Pancreas (tissue), 10 donors: ENCODE data around the gene GIPC3. TPM values are rescaled to one million over a fixed set of nuclear protein-coding genes. Genes with fewer than 3 reads are reported as not detected.

Source experiments
- ATAC-seq, 4 donors: fragments of 200-7000 bp; cut with Tn5 transposase; one replicate each; pipeline versions ENCODE4 v1.8.0 to v1.9.1; 2020; ENCODE audit warnings: mild to moderate bottlenecking in 4 of 4, moderate library complexity in 4 of 4
- DNase-seq, 6 donors: peaks; one replicate each; pipeline ENCODE4 v3.0.0-alpha.2; 2020
- FAIRE-seq: peaks from 2 replicates; lab custom pipeline; 2012; peaks lifted over from hg19 to GRCh38; lab: Jason Lieb, UNC
- H3K27ac ChIP-seq, 4 donors: fragments of 200-600 bp; sonication (generic); 1 replicate in 3 of 4; 2 replicates in 1 of 4; pipeline versions ENCODE4 v1.5.0 to v1.8.0; 2020
- H3K27me3 ChIP-seq, 4 donors: fragments of 200-600 bp; one replicate each; pipeline ENCODE4 v1.8.0; 2021
- H3K36me3 ChIP-seq, 3 donors: fragments of 200-600 bp; sonication (generic) in 1 of 3; one replicate each; pipeline versions ENCODE4 v1.5.0 to v1.8.0; 2020 to 2021
- H3K4me1 ChIP-seq, 3 donors: fragments of 200-600 bp; one replicate each; pipeline ENCODE4 v1.8.0; 2021
- H3K4me3 ChIP-seq, 4 donors: fragments of 200-600 bp; sonication (generic) in 2 of 4; one replicate each; pipeline versions ENCODE4 v1.5.0 to v1.8.0; 2020 to 2021
- H3K9me3 ChIP-seq, 4 donors: fragments of 200-600 bp; one replicate each; pipeline ENCODE4 v1.8.0; 2021
- WGBS, 2 donors: extraction: QIAGEN DNeasy Blood & Tissue Kit; methylation state at CpG; one replicate each; pipeline ENCODE4 v1.1.7; 2013; 5-methylcytosine and 5-hydroxymethylcytosine counted together
- intact Hi-C, 3 donors: fragments of 100-400 bp; cut with DNase I; formaldehyde crosslinking; loops; one replicate each; pipeline versions ENCODE4 v1.11.1 to v1.14.2; 2022
- polyA plus RNA-seq, 2 donors: library from polyadenylated mRNA; stranded (reverse); fragments of 200-250 nt; gene quantifications; one replicate each; pipeline ENCODE4 v1.2.3, GENCODE V29; 2013
- total RNA-seq, 6 donors: library from RNA; stranded (reverse); fragmentation: NEBNext Ultra II Directional in 4 of 6; extraction: Animal tissue kit (Norgen Biotek cat#: 25700) in 4 of 6; gene quantifications; one replicate each; pipeline versions ENCODE4 v1.2.1 to v1.2.4, GENCODE V29; 2021 to 2023
- TF ChIP-seq, protein P1 (sequence below), 4 donors: fragments of 200-600 bp; sonication (generic) in 3 of 4; IDR thresholded peaks; one replicate each; pipeline versions ENCODE4 v1.5.0 to v1.8.0; 2021; ENCODE audit warnings: antibody characterized with exemption in 4 of 4
- donor health status: healthy with polysubstance abuse.
- donor health status: DM: no; HTN: no; CAD: no; lungs with moderate emphysema.
- donor health status: DM: no; HTN: no; CAD: no.
- donor health status: control.
- donor health status: control.
- donor health status: Bipolar disorder and iron deficiency.
- donor health status: DM: yes; HTN: yes; CAD: no.
- donor health status: DM: no; HTN: no; CAD: no.
- donor health status: DM: no; HTN: no; CAD: no.
- donor health status: DM: yes; HTN: yes; CAD: no.

GIPC3 gene
- total and polyA plus RNA-seq, 8 donors = 0.17 to 0.92 (median 0.30) TPM

DNA sequence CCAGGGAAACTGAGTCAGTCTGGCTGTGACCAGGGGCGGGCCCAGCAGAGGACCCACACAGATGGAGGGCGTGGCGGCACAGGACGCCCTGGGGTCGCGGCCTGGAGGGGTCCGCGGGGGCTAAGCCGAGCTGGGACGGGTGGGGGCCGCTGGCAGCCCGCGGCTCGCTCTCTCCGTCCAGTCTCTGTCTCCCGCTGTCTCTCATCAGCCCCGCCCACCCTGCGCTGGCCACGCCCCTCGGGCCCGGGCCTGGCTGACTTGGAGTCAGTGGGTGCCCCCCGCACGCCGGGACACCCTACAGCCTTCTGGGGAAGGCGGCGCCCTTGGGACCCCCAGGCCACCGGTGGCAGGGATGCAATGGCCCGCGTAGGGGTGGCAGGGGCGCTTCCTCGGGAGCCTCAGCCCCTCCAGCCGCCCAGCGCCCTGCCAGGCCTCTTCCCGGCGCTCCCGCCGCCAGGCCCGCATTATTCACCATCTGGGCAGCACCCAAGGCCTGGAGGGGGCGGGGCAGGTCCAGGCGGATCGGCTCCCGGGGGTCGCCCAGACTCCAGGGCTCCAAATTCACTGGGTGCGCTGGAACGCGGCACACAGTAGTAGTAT is 21.5 kb downstream of the GIPC3 start, which contains the start of gene TBXA2R:
Gene TBXA2R, minus strand, starts transcription at position 186 of the 600 bp plus-strand sequence. CDS start 6,241 bp downstream, outside the sequence.
- DNase-seq (peak in 4 of 6 donors; percentile 40 to 79 (median 53)), FAIRE-seq (no peak), ATAC-seq (peak; percentile 26 to 75 (median 59))
- Histone ChIP-seq H3K27me3 (no peaks in the 10 kb centered on the region), H3K4me1 (peaks cover 0 to 12% (median 0%) of the 10 kb centered on the region in 3 donors), H3K4me3 (peak within 1 kb of the TSS in 3 of 4 donors; percentile 12 to 43 (median 18)), H3K9me3 (no peaks in the 10 kb centered on the region), H3K27ac (peak within 1 kb of the TSS in 1 of 4 donors; percentile 33), H3K36me3 (peaks cover 0 to 8% (median 4%) of the 10 kb centered on the region in 3 donors)
- intact Hi-C loops = no loop called here
- TF ChIP-seq, protein P1, sequence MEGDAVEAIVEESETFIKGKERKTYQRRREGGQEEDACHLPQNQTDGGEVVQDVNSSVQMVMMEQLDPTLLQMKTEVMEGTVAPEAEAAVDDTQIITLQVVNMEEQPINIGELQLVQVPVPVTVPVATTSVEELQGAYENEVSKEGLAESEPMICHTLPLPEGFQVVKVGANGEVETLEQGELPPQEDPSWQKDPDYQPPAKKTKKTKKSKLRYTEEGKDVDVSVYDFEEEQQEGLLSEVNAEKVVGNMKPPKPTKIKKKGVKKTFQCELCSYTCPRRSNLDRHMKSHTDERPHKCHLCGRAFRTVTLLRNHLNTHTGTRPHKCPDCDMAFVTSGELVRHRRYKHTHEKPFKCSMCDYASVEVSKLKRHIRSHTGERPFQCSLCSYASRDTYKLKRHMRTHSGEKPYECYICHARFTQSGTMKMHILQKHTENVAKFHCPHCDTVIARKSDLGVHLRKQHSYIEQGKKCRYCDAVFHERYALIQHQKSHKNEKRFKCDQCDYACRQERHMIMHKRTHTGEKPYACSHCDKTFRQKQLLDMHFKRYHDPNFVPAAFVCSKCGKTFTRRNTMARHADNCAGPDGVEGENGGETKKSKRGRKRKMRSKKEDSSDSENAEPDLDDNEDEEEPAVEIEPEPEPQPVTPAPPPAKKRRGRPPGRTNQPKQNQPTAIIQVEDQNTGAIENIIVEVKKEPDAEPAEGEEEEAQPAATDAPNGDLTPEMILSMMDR (IDR thresholded peaks at IDR 0.05) = no peak
- 4 to 7% methylated on average over 20 to 46 of the region's 46 CpGs for WGBS, 2 donors

DNA sequence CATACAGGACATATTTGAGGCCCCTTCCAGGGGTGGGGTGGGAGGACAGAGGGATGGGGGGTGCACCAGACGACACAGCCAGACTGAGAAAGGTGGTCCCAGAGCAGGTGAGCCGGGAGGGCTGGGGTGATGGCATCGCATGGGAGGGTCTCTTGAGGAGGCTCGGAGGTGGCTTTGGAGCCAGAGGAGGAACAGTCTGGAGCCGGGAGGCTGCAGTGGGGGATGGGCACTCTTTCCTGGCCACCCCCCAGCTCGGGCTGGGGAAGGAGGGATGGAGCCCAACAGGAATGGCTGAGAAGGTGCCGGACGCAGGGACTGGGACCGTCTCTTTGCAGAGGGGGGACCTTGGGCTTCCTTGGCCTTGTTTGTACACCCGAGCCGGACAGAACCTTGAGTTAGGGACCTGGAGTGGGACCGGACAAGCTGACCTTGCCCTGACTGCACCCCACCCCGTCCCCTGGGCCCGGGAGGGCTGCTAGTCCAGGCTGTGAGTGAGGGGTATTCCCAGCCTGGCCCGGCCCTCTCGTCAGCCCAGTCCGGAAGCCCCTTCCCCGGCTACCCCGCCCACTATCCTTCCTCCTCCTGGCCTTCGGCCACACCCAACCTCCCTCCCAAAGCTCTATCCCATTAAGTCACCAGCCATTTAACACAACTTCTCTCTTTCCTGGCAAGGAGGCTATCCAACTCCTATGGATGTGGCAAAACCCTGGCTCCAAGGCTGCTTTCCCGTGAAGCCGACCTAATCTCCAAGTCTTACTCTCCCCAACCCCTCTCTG is 22.2 kb downstream of the GIPC3 start:
- H3K27ac ChIP-seq = peak overlapping the region in 1 of 4 donors; percentile 33
- H3K4me3 ChIP-seq = peak overlapping the region in 2 of 4 donors; percentile 18 to 43
- H3K4me1 ChIP-seq = peaks cover 0 to 12% (median 0%) of the 10 kb centered on the region in 3 donors
- ATAC-seq = peak in 1 of 4 donors; percentile 8
- peaks cover 0 to 12% (median 8%) of the 10 kb centered on the region in 3 donors for H3K36me3 ChIP-seq
- DNase-seq = peak in 4 of 6 donors; percentile 14 to 55 (median 22)
- TF ChIP-seq, protein P1 (IDR thresholded peaks at IDR 0.05) = no peak
- WGBS, 2 donors = 33 to 44% methylated on average over 22 of the region's 22 CpGs
- no peaks in the 10 kb centered on the region for H3K9me3 ChIP-seq
- intact Hi-C loops = no loop called here
- no peak for FAIRE-seq
- no peaks in the 10 kb centered on the region for H3K27me3 ChIP-seq

DNA sequence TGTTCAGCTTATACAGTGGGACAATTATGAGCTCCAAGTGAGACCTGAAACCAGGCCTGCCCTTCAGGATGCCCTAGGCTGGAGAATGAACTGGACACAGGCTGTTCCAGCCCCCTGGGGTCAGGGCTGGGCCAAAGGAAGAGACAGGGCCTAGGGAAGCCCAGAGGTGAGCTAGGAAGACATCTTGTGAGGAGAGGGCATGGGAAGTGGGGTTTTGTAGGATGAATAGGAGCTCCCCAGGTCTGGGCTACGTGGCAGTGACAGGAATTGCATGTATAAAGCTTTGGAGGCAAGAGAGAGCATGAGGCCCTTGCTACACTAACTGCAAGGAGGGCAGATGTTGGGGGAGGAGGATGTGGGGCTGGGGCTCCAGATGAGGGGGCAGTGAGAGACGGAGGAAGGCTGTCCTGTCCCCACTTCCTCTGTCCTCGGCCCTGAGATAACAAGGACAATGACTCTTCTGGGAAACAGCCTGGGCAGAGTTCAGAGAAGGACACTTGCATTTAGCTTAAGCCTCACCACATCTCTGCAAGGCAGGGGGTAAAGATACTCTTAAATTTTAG is 22.9 kb downstream of the GIPC3 start:
- TF ChIP-seq, protein P1 (IDR thresholded peaks at IDR 0.05) = no peak
- no peaks in the 10 kb centered on the region for H3K9me3 ChIP-seq
- H3K27me3 ChIP-seq = no peaks in the 10 kb centered on the region
- peaks cover 0 to 12% (median 0%) of the 10 kb centered on the region in 3 donors for H3K4me1 ChIP-seq
- H3K36me3 ChIP-seq = peaks cover 0 to 13% (median 12%) of the 10 kb centered on the region in 3 donors
- no peak overlapping the region for H3K4me3 ChIP-seq
- FAIRE-seq (no peak), DNase-seq (no peak), ATAC-seq (no peak)
- intact Hi-C loops = no loop called here
- peak overlapping the region in 1 of 4 donors; percentile 12 for H3K27ac ChIP-seq
- 60 to 64% methylated on average over 3 of the region's 3 CpGs for WGBS, 2 donors

DNA sequence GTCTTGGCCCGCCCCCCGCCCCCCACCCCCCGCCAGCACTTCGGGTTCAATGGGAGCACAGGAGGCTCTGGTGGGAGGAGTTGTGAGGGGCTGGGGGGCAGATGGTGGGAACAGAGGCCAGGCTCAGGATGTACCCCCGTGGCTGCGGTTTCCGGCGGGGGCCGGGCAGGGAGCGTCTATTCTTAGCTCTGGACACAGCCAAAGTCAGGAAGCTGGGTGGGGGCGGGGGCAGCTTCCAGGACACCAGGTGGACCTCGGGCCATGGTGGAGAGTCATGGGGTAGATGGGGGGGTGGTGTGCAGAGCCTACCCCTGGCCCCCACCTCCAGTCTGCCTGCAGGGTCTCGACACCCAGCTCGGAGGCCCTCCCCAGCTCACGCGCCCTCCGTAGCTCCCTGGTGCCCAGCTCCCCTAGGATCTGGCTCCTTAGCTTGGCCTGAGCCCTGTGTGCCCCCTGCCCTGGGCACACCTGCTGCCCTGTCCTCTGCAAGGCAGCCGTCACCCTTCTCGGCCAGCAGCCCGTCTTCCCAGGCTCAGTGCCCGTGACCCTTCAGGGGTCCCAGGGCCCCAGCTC is 23.6 kb downstream of the GIPC3 start:
- H3K27me3 ChIP-seq = no peaks in the 10 kb centered on the region
- H3K4me1 ChIP-seq = peaks cover 0 to 12% (median 0%) of the 10 kb centered on the region in 3 donors
- no peaks in the 10 kb centered on the region for H3K9me3 ChIP-seq
- ATAC-seq (no peak), FAIRE-seq (no peak), DNase-seq (peak in 1 of 6 donors; percentile 10)
- no peak overlapping the region for H3K27ac ChIP-seq
- WGBS, 2 donors = 52 to 58% methylated on average over 20 to 21 of the region's 21 CpGs
- TF ChIP-seq, protein P1 (IDR thresholded peaks at IDR 0.05) = no peak
- H3K36me3 ChIP-seq = peaks cover 0 to 13% (median 12%) of the 10 kb centered on the region in 3 donors
- H3K4me3 ChIP-seq = no peak overlapping the region
- intact Hi-C loops = no loop called here
